HG02981 (cell line): Measurements from ENCODE around the gene CDK14.

ENCODE experiments used
- ATAC-seq: cut with Tn5 transposase; IDR thresholded peaks from one replicate; pipeline ENCODE4 v1.9.1; 2021; ENCODE audit warnings: mild to moderate bottlenecking, moderate library complexity; ENCODE audit not compliant: unreplicated experiment

The CDK14 gene

DNA sequence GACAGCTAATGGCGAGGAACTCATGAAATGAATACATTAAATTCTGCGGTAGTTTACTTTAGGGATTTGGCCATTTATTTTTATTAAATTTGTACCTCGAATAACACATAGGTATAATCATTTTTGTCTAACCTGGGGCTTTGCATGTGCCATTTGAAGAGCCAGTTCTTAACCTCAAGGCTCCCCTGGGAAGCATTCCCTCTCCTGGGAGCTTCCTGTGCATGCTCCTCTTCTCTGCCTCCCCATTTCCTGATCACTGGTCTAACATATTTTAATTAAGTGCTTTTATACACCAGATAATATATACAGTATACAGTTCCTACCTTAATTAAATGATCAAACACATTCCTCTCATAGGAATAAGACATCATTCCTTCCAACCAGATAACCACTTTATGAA lies 484.2 kb downstream of the CDK14 start:
- no peak for ATAC-seq

DNA sequence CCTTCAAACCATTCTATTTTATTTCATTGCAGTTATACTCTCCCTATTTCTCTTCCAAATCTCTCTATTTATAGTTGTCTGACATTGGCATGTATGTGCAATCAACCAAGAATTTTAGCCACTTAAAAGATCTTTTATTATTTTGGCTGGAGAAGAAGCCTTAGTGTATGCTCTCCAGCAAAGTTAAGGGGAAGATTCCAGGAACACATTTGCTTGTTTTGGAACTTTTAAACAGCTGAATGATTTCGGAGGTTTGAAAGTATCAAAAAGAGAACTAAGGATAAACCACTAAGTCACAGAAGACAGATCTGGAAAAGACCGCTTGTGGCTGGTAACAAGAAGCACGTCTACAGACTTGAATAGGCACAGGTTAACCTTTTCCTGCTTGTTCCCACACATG lies 485.9 kb downstream of the CDK14 start:
- ATAC-seq, result no peak

DNA sequence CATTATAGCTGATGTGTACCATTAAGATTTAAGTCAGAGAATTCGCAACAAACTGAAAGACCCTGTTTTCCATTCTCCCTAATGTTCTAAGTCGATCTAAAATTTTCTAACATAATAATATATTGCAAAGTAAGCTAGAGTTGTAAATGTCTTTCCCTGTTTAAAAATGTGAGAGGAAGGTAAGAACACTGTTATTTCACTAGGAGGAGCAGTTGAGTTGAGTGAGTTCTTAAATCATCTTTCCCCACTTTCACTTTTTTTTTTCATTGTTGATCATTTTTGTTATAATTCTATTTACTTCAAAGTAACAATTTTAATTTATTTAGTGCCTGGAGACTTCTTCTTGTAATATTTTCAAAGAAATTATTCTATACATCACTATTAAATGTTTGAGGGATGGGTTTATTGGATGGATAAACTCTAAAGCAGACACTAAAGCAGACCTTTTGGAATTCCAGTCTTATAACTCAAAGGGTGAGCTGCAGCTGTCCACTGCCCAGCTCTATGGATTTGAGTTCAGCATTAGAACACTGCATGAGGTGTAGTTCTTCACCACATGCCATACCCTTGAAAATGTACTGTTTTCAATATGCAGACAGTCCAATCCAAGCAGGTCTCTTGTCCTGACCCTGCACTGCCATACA lies 486.9 kb downstream of the CDK14 start:
- no peak for ATAC-seq

DNA sequence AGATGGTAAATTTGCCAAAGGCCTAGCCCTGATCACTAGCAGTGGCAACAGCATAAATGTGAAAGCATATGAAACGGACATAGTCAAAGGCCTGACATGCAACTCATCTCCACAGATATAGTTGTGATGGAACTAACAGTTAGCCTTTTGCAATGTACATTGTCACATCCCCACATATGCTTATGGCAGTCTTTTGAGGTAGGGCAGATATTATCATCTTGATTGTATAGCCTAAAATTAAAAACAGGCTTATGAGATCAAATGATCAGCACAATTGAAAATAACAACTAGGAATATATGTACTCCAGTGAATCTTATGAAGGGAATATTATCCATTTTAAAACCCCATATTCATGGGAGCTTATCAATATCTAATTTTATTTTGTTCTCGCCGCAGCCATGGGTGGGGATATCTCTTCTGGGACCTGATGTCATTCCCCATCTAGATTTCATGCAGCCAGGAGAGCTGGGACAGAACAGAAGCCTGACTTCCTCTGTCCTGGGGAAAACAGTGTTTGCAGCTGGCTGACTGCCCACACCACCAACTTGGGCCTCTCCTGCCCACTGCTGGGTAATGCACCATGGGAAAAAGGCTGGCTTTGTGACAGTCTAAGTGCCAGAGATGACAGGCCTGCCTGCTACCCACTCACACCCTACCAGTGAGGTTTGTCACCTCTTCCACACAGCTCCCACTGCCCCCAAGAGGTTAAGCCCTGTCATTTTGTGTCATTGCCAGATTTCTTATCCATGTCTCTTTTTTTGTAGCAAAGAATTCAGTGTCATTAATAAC lies 487.9 kb downstream of the CDK14 start:
- no peak for ATAC-seq

DNA sequence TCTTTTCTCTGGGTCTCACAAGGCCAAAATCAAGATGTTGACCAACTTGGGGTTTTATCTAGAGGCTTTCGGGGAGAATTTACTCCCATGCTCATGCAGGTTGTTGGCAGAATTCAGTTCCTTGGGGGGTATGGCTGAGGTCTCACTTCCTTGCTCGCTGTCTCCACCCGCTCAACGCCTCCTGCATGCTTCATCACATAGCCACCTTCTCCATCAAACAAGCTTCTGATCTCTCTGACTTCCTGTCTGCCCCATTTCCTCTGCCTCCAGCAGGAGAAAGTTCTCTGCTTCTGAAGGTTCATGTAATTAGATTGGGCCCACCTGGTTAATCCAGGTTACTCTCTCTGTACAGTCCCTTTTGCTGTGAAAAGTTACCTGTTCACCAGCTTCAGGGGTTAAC lies 489.1 kb downstream of the CDK14 start:
- ATAC-seq, result no peak

DNA sequence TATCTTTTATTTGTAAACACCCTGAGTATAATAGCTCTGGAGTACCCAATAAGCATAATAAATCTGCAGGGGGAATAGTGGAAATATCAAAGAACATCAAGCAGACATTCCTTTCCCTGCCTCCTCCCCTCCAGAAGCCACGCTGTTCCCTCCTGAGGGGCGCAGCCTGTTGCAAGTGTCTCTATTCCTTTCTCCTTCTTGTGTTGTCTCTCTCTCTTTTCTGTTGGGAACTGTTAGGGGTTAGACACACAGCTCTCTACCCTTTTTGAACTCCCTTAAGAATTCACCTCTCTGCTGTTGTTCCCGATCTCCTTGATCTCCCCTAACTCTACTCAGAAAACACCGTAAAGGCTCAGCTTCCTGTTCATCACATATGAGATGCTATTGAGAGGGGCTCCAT lies 490.1 kb downstream of the CDK14 start:
- no peak for ATAC-seq

GRCh38 chr7:91088156-91088555 lies 492.0 kb downstream of the CDK14 start:
- ATAC-seq, result no peak

GRCh38 chr7:91088691-91089090 lies 492.6 kb downstream of the CDK14 start:
- no peak for ATAC-seq

- peak; percentile 73 for ATAC-seq
These were observed 493.4 kb downstream of the CDK14 start for GRCh38 chr7:91089382-91089963.

- no peak for ATAC-seq
These were observed 494.6 kb downstream of the CDK14 start for GRCh38 chr7:91090684-91091083.

DNA sequence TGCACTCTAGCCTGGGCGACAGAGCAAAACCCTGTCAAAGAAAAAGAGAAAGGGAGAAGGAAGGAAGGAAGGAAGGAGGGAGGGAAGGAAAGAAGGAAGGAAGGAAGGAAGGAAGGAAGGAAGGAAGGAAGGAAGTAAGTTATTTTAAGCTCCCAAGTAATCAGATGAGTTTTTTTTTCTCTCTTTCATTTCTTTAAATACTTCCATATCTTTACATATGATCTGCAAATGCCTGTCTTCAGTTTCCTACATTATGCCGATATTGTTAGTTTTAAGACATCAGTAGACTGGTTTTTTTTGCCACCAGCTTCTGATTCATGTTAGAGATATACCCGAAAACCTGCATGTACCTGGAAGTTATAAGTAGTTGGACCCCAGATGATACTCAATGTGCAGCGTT lies 495.5 kb downstream of the CDK14 start:
- ATAC-seq, result no peak

GRCh38 chr7:91093181-91093580 lies 497.1 kb downstream of the CDK14 start:
- no peak for ATAC-seq

DNA sequence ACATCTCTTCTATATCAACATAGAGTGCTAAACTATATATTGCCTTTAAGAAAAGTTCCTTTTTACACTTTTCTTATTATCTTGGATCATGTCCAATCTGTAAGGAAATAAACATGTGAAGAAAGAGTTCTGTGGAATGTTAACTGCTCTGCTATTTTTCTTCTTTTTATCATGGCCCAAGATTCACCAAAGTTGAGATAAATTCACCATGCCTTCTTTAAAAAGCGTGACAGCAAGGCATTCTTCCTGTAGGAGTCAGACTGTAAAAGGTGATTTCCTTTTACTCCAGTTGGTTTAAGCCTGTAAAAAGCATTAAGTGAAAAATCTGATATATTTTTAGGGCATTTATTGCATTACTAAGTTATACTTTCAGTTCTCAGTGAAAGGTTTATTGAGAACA lies 502.4 kb downstream of the CDK14 start:
- no peak for ATAC-seq

- ATAC-seq, result no peak
These were observed 507.2 kb downstream of the CDK14 start for GRCh38 chr7:91103363-91103762.

- no peak for ATAC-seq
These were observed 511.3 kb downstream of the CDK14 start for GRCh38 chr7:91107460-91107859.

DNA sequence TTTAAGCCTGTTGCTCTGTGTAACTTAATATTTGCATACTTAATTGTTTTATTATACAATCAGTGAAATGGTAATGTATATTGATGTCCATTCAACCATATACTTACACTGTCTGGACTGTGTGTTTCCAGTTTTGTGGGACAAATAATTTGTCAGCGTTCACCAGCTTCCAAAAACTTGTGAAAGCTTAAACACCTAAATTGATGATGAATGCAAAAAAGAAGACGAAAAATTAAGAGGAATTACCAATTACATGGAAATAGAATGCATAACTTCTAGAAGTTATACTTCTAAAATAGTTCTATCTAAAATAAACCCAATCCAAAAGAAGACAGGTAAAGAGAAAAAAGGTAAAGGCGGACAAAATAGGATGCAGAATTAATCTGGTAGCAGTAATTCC lies 513.1 kb downstream of the CDK14 start:
- no peak for ATAC-seq

DNA sequence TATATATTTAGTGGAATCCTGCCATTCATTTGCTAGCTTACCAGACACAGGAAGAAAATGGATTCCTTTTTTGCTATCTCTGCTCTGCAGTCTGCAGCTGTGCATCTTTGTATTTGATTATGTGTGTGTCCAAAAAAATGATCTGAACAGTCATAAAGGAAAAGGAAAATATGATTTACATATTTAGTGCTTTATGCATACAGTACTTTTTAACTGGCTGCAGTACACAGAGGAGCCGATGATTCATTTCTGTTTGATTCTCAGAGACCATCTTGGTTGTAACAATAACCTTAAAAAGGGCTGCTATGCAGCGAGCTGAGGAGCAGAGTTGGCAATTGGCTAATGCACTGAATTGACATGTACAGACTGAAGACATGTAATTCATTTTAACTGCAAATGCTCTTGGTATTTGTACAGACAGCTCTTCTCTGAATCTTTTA lies 516.8 kb downstream of the CDK14 start:
- ATAC-seq, result no peak

GRCh38 chr7:91114232-91114631 lies 518.1 kb downstream of the CDK14 start:
- no peak for ATAC-seq

GRCh38 chr7:91126762-91127161 lies 530.6 kb downstream of the CDK14 start:
- ATAC-seq, result no peak

DNA sequence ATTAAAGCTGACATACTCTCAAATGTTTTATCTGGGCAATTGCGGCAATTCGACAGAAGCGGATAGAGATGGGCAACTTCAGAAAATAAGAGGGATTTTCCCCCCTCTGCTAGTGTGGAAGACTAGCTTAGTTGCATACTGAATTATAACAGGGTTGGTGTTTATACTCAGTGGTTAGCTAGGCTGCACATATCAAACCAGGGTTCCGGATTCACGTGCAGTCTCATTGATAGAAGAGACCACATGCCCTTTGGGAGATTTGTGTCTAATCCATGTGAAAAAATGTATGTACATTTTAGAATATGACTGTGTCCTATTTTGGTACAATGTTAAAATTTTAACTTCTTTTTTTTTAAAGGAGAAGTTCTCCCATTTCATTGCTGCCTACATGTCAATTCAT lies 531.2 kb downstream of the CDK14 start:
- no peak for ATAC-seq

DNA sequence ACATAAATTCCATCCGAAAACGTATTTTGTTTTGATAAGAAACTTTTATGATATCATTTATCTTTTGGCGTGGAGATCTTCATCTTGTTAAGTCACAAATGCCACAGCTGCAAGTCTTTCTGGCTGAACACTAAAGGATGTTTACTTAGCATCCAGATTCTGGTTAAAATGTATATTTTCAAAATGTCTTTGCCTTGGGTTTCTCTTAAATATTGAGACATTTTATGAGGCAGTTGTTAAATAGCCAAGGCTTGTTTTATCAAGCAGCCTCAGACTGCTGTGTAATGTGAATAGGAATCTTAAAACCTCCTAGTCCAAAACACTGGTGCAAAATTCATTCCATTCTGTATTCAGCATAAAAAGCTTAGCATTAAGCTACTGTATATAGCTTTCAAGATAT lies 531.8 kb downstream of the CDK14 start:
- no peak for ATAC-seq

DNA sequence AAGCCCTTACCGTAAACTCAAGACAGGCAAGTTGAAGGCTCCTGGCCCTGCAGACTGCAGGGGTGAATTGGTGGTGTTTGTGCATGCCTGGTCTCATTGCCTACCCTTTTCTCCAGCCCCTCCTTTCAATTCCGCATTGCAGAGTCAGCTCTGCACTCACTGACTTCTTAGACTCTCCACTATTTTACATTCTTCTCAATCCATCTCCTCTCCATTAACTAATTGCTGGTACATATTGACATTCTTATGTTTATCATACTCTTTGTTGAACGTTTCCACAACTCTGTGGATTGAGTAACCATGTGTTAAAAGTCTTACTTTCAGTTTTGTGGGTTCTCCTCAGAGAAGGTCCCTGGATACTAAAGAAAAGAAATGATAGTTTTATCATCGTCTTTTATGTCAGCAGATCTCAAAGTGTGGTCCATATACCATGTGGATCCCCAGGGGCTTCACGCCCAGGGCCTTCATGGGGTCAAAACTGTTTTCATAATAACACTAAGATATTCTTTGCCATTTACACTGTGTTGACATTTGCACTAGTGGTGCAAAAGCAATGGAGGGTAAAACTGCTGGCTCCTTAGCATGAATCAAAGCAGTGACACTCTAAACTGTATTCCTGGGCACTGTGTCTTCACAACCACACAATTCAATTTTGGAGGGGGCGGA lies 532.7 kb downstream of the CDK14 start:
- ATAC-seq, result no peak
